HCT116 (cell line): Measurements from ENCODE around the gene SCARB1. TPM values are rescaled to one million over a fixed set of nuclear protein-coding genes. Genes with fewer than 3 reads are reported as not detected.

Experiments used
- ATAC-seq: fragments of 200-7000 bp; cut with Tn5 transposase; 2 replicates; pipeline ENCODE4 v1.9.1; 2020; ENCODE audit warnings: mild to moderate bottlenecking, moderate library complexity
- BruUV-seq: library from RNA; stranded (reverse); fragments of 400-500 nt; replicated peaks from 2 replicates; lab custom pipeline; 2021; lab: Mats Ljungman, UMichigan
- CTCF ChIA-PET: fragments of 300-600 bp; sonication (Branson Sonifier 250); formaldehyde crosslinking; loops from one replicate; lab custom pipeline; 2021; ENCODE audit warnings: antibody characterized with exemption; lab: Charles Lee
- POLR2A ChIA-PET: fragments of 300-600, 350-600 bp; sonication (Branson Sonifier 250); formaldehyde crosslinking; loops from one replicate; lab custom pipeline; 2021; ENCODE audit warnings: antibody characterized with exemption; lab: Charles Lee
- RAD21 ChIA-PET, 2 experiments: fragments of 300-600 bp; sonication (Branson Sonifier 250); formaldehyde crosslinking; loops; one replicate each; lab custom pipeline; 2023; ENCODE audit warnings: low total read pairs in 2 of 2; ENCODE audit not compliant: uncharacterized antibody in 2 of 2, unreplicated experiment in 2 of 2, low non-redundant PET in 1 of 2; lab: Charles Lee
- DNase-seq: peaks from one replicate; pipeline ENCODE4 v3.0.0-alpha.2; 2010; ENCODE audit warnings: low read depth, low spot score
- H2AFZ ChIP-seq: fragments of 200-600 bp; shearing (Covaris generic), sonication (generic); 2 replicates; pipeline ENCODE4 v1.6.1; 2017; ENCODE audit warnings: low read depth, mixed run types, mixed read lengths, antibody characterized with exemption, low read length; ENCODE audit not compliant: poor library complexity, severe bottlenecking
- H3K27ac ChIP-seq: 2 replicates; pipeline ENCODE4 v1.5.1; 2012; ENCODE audit warnings: low read depth, low read length
- H3K27me3 ChIP-seq: fragments of 200-600 bp; sonication (generic); 2 replicates; pipeline ENCODE4 v1.6.1; 2016; ENCODE audit warnings: mixed run types, low read length, mixed read lengths; ENCODE audit not compliant: insufficient read depth
- H3K36me3 ChIP-seq, 2 experiments: fragments of 200-500 bp in 1 of 2; fragments of 200-600 bp in 1 of 2; sonication (Bioruptor generic) in 1 of 2; sonication (generic) in 1 of 2; 2 replicates each; pipeline versions ENCODE4 v1.5.1 to v1.6.1; 2014 to 2016; ENCODE audit warnings: low read length in 2 of 2, inconsistent platforms in 1 of 2, mixed read lengths in 1 of 2, mixed run types in 1 of 2; ENCODE audit not compliant: insufficient read depth in 2 of 2, control insufficient read depth in 1 of 2
- H3K4me1 ChIP-seq, 2 experiments: fragments of 200-600 bp in 1 of 2; sonication (generic) in 1 of 2; 2 replicates each; pipeline versions ENCODE4 v1.5.1 to v1.6.1; 2012 to 2017; ENCODE audit warnings: low read length in 2 of 2, inconsistent platforms in 1 of 2, mild to moderate bottlenecking in 1 of 2, mixed read lengths in 1 of 2, mixed run types in 1 of 2, moderate library complexity in 1 of 2; ENCODE audit not compliant: insufficient read depth in 2 of 2, control insufficient read depth in 1 of 2
- H3K4me2 ChIP-seq: fragments of 200-600 bp; sonication (generic); 2 replicates; pipeline ENCODE4 v1.6.1; 2017; ENCODE audit warnings: mixed run types, low read length, mixed read lengths
- H3K4me3 ChIP-seq, 2 experiments: fragments of 200-600 bp in 1 of 2; sonication (generic) in 1 of 2; replicated peaks in 1 of 2; 2 replicates each; pipeline ENCODE4 v1.5.1; 2011 to 2016; ENCODE audit warnings: low read length in 2 of 2, control low read depth in 1 of 2, low read depth in 1 of 2, mild to moderate bottlenecking in 1 of 2, mixed read lengths in 1 of 2, mixed run types in 1 of 2
- H3K79me2 ChIP-seq: fragments of 200-600 bp; sonication (generic); 2 replicates; pipeline ENCODE4 v1.6.1; 2017; ENCODE audit warnings: mild to moderate bottlenecking, mixed run types, low read length, moderate library complexity, mixed read lengths; ENCODE audit not compliant: insufficient read depth
- H3K9ac ChIP-seq: fragments of 200-600 bp; sonication (generic); 2 replicates; pipeline ENCODE4 v1.6.1; 2016; ENCODE audit warnings: low read length, mixed read lengths
- H3K9me2 ChIP-seq: fragments of 200-600 bp; sonication (generic), shearing (Covaris generic); 2 replicates; pipeline ENCODE4 v1.6.1; 2017; ENCODE audit warnings: mixed run types, mild to moderate bottlenecking, moderate library complexity; ENCODE audit not compliant: insufficient read depth
- H3K9me3 ChIP-seq, 2 experiments: fragments of 200-500 bp in 1 of 2; fragments of 200-600 bp in 1 of 2; sonication (Bioruptor generic) in 1 of 2; sonication (generic) in 1 of 2; 2 replicates each; pipeline ENCODE4 v1.6.1; 2014 to 2017; ENCODE audit warnings: low read length in 2 of 2, mixed read lengths in 2 of 2, inconsistent platforms in 1 of 2, low read depth in 1 of 2, mild to moderate bottlenecking in 1 of 2, mixed run types in 1 of 2, moderate library complexity in 1 of 2; ENCODE audit not compliant: control insufficient read depth in 1 of 2, insufficient read depth in 1 of 2
- H4K20me1 ChIP-seq: fragments of 200-600 bp; sonication (generic), shearing (Covaris generic); 2 replicates; pipeline ENCODE4 v1.6.1; 2017; ENCODE audit warnings: mixed run types, mild to moderate bottlenecking, moderate library complexity; ENCODE audit not compliant: insufficient read depth
- CBX3 ChIP-seq: IDR thresholded peaks from 2 replicates; pipeline ENCODE4 v1.6.1; 2012; ENCODE audit warnings: low read depth
- CEBPB ChIP-seq: IDR thresholded peaks from 2 replicates; pipeline ENCODE4 v1.6.1; 2012; ENCODE audit warnings: low read depth
- EGR1 ChIP-seq: IDR thresholded peaks from 2 replicates; pipeline ENCODE4 v1.6.1; 2012; ENCODE audit warnings: low read depth
- ELF1 ChIP-seq: IDR thresholded peaks from 2 replicates; pipeline ENCODE4 v1.6.1; 2012; ENCODE audit warnings: low read depth, borderline replicate concordance
- EZH2 ChIP-seq: fragments of 200-600 bp; sonication (generic); IDR thresholded peaks from 2 replicates; pipeline ENCODE4 v1.6.1; 2017; ENCODE audit warnings: antibody characterized with exemption, mixed run types
- FOSL1 ChIP-seq: IDR thresholded peaks from 2 replicates; pipeline ENCODE4 v1.6.1; 2012; ENCODE audit warnings: low read depth
- POLR2A ChIP-seq: IDR thresholded peaks from 2 replicates; pipeline ENCODE4 v1.7.0; 2011; ENCODE audit warnings: borderline replicate concordance; ENCODE audit not compliant: insufficient read depth, insufficient read length; ENCODE audit errors: extremely low read depth
- SIN3A ChIP-seq: IDR thresholded peaks from 2 replicates; pipeline ENCODE4 v1.6.1; 2012; ENCODE audit warnings: low read depth
- SP1 ChIP-seq: IDR thresholded peaks from 2 replicates; pipeline ENCODE4 v1.6.1; 2012; ENCODE audit warnings: low read depth
- YY1 ChIP-seq: IDR thresholded peaks from 2 replicates; pipeline ENCODE4 v1.6.1; 2011; ENCODE audit warnings: low read length, low read depth, moderate library complexity, mild to moderate bottlenecking; ENCODE audit not compliant: insufficient replicate concordance; ENCODE audit errors: extremely low read depth
- ZFX ChIP-seq: fragments of 450-650 bp; IDR thresholded peaks from 2 replicates; pipeline ENCODE4 v1.6.1; 2017
- intact Hi-C: fragments of 100-400 bp; cut with micrococcal nuclease; formaldehyde crosslinking; loops from 2 replicates; pipeline ENCODE4 v1.10.0; 2022
- total RNA-seq: library from RNA; stranded (reverse); gene quantifications from one replicate; pipeline ENCODE4 v1.2.1, GENCODE V29; 2021; ENCODE audit not compliant: unreplicated experiment
- TF ChIP-seq, protein P1 (sequence below): IDR thresholded peaks from 2 replicates; pipeline ENCODE4 v1.6.1; 2011; ENCODE audit warnings: mild to moderate bottlenecking, low read length, moderate library complexity; ENCODE audit not compliant: insufficient replicate concordance; ENCODE audit errors: extremely low read depth
- TF ChIP-seq, protein P2 (sequence below): IDR thresholded peaks from 2 replicates; pipeline ENCODE4 v1.6.1; 2012

Gene SCARB1
- total RNA-seq, 1 experiment from 2014 or later, result 95.5 TPM

DNA sequence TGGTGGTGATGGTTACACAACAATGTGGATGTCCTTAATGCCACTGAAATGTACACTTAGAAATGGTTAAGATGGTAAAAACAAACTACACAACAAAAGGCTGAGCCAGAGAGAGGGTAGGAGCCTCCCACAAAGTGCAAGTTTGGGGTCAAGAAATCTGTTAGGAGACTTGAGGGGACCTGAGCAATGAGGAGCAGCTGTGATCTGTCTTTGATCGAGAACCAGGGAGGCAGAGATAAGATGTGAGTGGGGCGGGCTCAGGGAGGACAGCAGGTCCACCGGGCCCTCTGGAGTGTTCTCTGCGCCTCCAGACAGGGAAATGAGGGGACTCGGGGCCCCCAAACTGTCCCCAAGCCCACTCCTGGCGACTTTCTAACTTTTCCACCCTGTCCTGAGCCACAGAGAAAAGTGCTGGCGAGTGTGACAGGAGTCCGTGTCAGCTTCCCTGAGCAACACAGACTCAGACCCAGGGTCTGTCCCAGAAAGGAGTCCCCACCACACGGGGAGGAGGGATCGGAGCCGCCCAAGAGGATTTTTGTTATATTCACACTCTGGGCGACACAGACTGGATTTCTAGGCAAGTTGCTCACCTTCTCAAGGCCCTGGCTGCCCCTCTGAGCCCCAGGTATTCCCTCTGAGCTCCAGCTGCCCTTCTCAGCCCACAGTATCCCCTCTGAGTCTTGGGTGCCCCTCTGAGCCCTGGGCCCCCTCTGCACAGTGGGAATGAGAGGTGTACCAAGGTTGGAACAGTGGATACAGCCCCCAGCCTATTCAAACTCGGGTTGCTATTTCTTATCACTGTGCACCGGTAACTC, 11.5 kb upstream of the SCARB1 start:
- no peak for DNase-seq
- Histone ChIP-seq H3K4me2 (no peak overlapping the region), H3K4me3 (no peak overlapping the region), H4K20me1 (no peaks in the 10 kb centered on the region), H3K36me3 (no peaks in the 10 kb centered on the region), H3K9ac (no peak overlapping the region), H3K79me2 (no peaks in the 10 kb centered on the region), H3K9me3 (no peaks in the 10 kb centered on the region), H3K27ac (no peak overlapping the region), H3K27me3 (no peaks in the 10 kb centered on the region), H3K9me2 (no peaks in the 10 kb centered on the region), H3K4me1 (peaks cover 1 to 5% of the 10 kb centered on the region in 2 experiments; a peak in 3 of 4 replicates), H2AFZ (no peak overlapping the region)
- ChIA-PET CTCF (no interaction called here), RAD21 (no interaction called here), POLR2A (no interaction called here)
- TF ChIP-seq YY1, result no peak
- TF ChIP-seq ELF1, result no peak
- no peak for TF ChIP-seq POLR2A
- TF ChIP-seq SIN3A, result no peak
- TF ChIP-seq ZFX, result no peak
- TF ChIP-seq, protein P1, sequence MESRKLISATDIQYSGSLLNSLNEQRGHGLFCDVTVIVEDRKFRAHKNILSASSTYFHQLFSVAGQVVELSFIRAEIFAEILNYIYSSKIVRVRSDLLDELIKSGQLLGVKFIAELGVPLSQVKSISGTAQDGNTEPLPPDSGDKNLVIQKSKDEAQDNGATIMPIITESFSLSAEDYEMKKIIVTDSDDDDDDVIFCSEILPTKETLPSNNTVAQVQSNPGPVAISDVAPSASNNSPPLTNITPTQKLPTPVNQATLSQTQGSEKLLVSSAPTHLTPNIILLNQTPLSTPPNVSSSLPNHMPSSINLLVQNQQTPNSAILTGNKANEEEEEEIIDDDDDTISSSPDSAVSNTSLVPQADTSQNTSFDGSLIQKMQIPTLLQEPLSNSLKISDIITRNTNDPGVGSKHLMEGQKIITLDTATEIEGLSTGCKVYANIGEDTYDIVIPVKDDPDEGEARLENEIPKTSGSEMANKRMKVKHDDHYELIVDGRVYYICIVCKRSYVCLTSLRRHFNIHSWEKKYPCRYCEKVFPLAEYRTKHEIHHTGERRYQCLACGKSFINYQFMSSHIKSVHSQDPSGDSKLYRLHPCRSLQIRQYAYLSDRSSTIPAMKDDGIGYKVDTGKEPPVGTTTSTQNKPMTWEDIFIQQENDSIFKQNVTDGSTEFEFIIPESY, result no peak
- TF ChIP-seq CBX3, result no peak
- no peak for TF ChIP-seq FOSL1
- TF ChIP-seq CEBPB, result no peak
- no peak for TF ChIP-seq EGR1
- no peak for TF ChIP-seq SP1
- TF ChIP-seq, protein P2, sequence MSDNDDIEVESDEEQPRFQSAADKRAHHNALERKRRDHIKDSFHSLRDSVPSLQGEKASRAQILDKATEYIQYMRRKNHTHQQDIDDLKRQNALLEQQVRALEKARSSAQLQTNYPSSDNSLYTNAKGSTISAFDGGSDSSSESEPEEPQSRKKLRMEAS, result no peak
- no peak for TF ChIP-seq EZH2
- intact Hi-C loops, result no loop called here
- no peak for ATAC-seq
- no TSS peak for BruUV-seq
